Colon (tissue), 2 donors: ENCODE results near the gene CHCHD3.

Experiments
- FAIRE-seq: peaks from 2 replicates; lab custom pipeline; 2012; peaks lifted over from hg19 to GRCh38; lab: Jason Lieb, UNC
- donor health status: control.
- donor health status: control.

CHCHD3 gene

DNA sequence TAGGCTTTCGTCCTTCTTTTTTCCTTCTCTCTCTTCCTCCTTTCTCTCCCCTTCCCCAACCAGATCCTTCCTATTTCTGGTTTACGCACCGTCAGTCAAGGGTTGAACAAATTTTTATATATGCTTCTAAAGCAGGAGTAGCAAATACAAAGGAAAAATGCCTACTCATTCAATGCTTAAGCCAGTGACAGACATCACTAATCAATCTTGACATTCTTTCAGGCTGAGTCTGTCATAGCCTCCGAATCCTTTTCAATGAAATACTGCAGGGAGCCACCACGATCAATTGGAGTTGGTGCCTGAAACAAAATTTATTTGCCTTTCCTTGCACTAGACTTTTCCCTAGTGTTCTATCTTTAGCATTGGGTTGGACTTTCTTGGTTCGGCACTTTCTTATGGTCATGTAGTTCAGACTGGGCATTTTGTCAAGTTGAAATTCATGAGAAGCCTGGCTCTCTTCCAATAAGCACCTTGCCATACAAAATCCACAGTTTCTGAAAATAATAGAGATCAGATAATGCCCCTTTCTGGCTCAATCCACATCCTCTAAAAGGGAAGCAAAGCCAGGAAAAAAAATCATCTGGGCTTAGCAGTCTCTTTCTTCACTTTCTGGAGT lies 266.1 kb downstream of the CHCHD3 start:
- FAIRE-seq: no peak

DNA sequence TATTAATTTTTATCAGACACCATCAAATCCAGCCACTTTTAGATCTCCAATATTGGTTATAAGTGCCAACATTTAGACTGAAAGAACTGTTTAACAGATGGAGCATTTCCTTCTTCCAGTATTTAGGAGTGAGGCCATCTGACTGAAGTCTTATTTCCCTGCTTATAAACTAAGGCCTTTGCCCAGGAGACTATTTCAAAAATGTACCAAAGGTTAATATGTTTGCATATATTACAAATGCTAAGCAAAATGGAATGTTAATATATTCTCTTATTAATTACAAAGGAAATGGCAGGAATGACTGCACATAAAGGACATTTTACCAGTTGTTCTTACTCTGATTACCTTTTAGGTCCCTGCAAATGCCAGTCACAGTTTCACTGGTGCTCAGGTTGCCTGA lies 266.8 kb downstream of the CHCHD3 start:
- FAIRE-seq: no peak

DNA sequence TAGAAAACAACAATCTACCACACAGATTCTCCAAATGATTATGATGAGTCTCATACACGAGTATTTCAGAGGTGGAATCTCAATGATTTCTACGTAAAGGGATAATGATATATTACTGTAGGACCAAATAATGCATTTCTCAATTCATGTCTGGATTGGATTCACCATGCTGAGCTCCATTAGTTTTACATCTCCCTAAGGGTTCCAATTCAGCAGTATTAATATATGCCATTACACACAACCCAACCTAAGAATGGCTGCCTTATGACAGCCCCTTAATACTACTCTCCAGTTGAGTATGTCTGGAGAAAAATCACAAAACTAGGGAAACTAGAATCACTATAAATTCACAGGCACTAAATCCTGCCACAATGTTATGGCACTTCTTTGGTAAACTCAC lies 271.3 kb downstream of the CHCHD3 start:
- no peak for FAIRE-seq

GRCh38 chr7:132806834-132807233 lies 275.1 kb downstream of the CHCHD3 start:
- FAIRE-seq: no peak

GRCh38 chr7:132805766-132806165 lies 276.1 kb downstream of the CHCHD3 start:
- FAIRE-seq: no peak

DNA sequence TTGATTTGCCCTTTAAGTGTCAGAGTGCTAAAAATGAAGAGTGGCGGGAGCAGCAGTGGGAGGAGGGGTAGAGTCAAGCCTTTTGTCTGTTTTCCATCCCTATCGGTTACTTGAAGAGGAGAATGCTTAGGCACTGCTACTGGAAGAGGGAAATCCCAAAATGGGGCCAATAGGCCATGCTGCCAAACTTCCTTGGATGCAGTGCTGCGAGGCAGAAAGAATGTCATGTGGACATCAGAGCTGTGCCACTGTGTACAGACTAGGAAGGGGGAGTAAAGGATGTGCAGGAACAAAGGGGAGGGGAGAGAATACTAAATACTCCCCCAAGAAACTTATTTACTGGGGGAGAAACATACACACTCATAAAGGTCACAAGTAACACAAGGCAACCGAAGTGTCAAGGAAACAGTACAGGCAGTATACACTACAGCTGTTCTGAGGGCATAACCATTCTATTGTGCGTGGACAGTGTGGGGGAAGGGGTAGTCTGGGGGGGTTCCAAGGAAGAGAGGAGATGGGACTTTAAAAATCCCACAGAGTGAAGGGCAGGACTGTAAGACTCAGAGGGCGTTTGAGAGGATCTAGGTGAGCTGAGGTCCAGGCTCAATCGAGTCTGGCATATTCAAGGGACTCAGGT lies 276.9 kb downstream of the CHCHD3 start:
- FAIRE-seq: no peak

GRCh38 chr7:132800522-132800921 lies 281.4 kb downstream of the CHCHD3 start:
- FAIRE-seq: no peak

- no peak for FAIRE-seq
Observed at GRCh38 chr7:132799081-132799413, 282.8 kb downstream of the CHCHD3 start.

- FAIRE-seq: no peak
Observed at GRCh38 chr7:132797152-132797551, 284.7 kb downstream of the CHCHD3 start.

DNA sequence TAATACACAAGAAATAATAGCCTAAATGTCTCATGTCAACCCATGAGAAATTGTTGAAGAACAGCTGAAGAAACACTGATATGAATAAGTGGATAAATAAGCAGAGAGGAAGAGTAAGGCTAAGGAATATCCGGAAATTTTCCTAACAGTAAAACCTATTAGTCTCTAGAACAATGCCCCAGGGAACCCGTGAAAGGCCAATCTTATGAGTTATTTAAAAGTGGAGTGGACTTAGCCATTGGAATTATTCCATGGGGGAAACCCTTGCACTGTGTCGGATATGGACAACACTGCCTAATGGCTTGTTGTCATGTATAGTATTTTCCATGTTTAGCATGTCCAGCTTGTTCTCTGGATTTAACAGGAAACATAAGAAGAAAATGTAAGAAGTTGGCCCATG lies 288.4 kb downstream of the CHCHD3 start:
- no peak for FAIRE-seq

GRCh38 chr7:132791036-132791435 lies 290.9 kb downstream of the CHCHD3 start:
- FAIRE-seq: no peak

DNA sequence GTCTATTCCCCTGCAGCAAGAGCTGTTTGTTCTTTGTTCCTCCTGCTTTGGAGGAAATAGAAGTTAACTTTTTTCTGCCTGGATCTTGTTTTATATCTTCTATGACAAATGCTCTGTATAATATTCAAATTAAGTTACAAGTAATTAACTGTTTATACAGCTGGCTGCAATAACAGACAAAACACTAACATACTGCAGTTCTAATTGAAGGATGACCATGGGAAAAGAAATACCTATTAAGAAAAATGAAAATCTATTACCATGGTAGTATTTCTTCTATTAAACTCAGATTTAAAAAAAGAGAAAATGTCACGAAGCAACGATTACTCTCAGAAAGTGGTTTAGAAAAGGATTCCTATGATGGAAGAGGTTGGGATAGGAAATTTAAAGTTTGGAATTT lies 291.8 kb downstream of the CHCHD3 start:
- no peak for FAIRE-seq

GRCh38 chr7:132789281-132789680 lies 292.6 kb downstream of the CHCHD3 start:
- FAIRE-seq: no peak

DNA sequence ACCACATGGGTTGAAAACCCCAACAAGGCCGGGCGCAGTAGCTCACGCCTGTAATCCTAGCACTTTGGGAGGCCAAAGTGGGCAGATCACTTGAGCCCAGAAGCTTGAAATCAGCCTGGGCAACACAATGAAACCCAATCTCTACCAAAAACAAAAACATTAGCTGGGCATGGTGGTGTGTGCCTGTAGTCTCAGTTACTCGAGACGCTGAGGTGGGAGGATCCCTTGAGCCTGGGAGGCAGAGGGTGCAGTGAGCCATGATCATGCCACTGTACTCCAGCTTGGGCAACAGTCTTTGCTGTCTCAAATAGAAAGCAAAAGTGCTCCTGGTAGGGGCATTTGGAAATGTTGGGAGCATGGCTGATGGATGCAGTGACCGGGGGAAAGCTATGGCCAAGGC lies 296.0 kb downstream of the CHCHD3 start:
- FAIRE-seq: no peak

DNA sequence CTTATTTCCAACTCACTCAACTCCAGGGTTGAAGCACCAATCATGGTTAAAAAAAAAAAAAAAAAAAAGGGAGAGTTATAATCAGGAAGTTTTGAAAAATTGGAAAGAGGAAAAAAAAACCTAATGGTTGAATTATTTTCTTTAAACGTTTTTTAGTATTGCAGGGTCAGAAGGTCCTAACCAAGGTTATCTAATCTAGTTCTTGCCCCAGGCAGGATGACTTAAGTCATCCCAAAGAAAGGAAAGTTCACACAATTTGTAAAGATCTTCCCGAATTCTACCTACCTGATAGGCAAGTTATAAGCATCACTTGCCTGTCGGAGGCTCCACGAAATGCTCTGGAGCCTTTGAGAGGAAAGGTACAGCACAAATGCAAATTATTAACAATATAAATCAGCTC lies 297.5 kb downstream of the CHCHD3 start:
- no peak for FAIRE-seq

GRCh38 chr7:132783824-132784223 lies 298.1 kb downstream of the CHCHD3 start:
- FAIRE-seq: no peak

GRCh38 chr7:132782777-132783640 lies 298.9 kb downstream of the CHCHD3 start:
- no peak for FAIRE-seq

- no peak for FAIRE-seq
Observed at GRCh38 chr7:132780822-132781221, 301.1 kb downstream of the CHCHD3 start.

GRCh38 chr7:132779164-132779563 lies 302.7 kb downstream of the CHCHD3 start:
- no peak for FAIRE-seq

DNA sequence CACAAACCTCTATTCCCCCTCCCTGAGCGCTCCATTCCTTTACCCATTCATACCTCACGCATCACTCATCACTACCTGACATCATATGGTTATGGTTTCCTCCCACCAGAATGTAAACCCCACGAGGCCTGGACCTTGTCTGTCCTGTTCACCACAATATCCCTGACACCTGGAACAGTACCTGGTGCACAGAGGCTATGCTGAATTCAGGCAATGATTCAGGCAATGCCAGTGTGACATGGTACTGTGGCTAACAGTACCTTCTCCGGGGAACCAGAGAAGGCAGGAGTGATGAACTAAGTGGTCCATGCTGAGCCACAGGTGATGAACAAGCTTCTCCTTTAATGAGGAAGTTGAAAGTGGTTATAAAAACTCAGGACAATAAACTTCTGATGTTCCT lies 303.1 kb downstream of the CHCHD3 start:
- no peak for FAIRE-seq

DNA sequence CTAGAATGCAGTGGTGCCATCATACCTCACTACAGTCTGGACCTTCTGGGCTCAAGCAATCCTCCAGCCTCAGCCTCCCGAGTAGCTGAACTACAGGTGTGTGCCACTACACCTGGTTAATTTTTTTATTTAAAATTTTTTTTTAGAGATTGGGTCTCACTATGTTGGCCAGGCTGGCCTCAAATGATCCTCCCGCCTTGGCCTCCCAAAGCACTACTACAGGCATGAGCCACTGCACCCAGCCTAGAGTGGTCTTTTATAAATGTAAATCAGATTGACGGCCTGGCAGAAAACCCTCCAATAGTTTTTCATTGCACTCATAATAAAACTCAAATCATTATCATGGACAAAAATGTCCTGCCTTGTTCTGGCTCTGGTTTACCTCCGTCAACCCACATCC lies 303.9 kb downstream of the CHCHD3 start:
- FAIRE-seq: no peak

DNA sequence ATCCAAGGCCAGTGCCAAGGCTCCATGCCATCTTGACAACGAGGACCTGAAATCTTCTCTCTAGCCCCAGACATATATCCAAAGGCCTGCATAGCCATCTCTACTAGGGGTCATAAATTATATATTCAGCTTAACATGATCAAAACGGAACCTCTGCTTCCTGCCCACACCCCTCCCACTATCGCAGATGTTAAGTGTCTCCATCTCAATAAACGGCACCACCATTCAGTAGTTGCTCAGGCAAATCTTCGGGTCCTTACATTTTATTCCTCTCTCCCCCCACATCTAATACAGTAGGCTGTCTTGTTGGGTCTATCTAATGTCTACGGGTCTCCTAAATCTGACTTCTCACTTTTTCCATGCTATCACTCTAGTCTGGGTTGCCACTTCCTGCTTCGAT lies 304.5 kb downstream of the CHCHD3 start:
- FAIRE-seq: no peak

GRCh38 chr7:132776048-132776620 lies 305.8 kb downstream of the CHCHD3 start:
- no peak for FAIRE-seq
